ENCODE data around the gene ZBTB45.

The ZBTB45 gene

GRCh38 chr19:58560921-58561320 lies 41.3 kb upstream of the ZBTB45 start:
- no peak for DNase-seq (ENCODE audit: low read depth, low spot score)

GRCh38 chr19:58560007-58560887 lies 40.6 kb upstream of the ZBTB45 start:
- H3K4me3 ChIP-seq = peak overlapping the region; percentile 93
- DNase-seq (ENCODE audit: low read depth, low spot score) = no peak
- H3K27ac ChIP-seq = peak overlapping the region; percentile 97
- H3K9me3 ChIP-seq (ENCODE audit: low read depth, low read length) = no peaks in the 10 kb centered on the region
- peak overlapping the region; percentile 99 for H3K9ac ChIP-seq (ENCODE audit: insufficient read length)
- no peak for TF ChIP-seq FOXP2 (optimal IDR thresholded peaks at IDR 0.05; ENCODE audit: control extremely low read depth, extremely low read length, insufficient read depth)
- H3K36me3 ChIP-seq (ENCODE audit: insufficient read depth, low read length) = peaks cover 17% of the 10 kb centered on the region

More at GRCh38 chr19:58560921-58561320, 41.3 kb upstream of the ZBTB45 start:
- no peaks in the 10 kb centered on the region for H3K9me3 ChIP-seq (ENCODE audit: low read depth, low read length)
- H3K4me3 ChIP-seq = no peak overlapping the region
- H3K27ac ChIP-seq = no peak overlapping the region
- H3K9ac ChIP-seq (ENCODE audit: insufficient read length) = no peak overlapping the region
- peaks cover 11% of the 10 kb centered on the region for H3K36me3 ChIP-seq (ENCODE audit: insufficient read depth, low read length)
- TF ChIP-seq EZH2 (IDR thresholded peaks at IDR 0.05) (no peak), FOXP2 (optimal IDR thresholded peaks at IDR 0.05; ENCODE audit: control extremely low read depth, extremely low read length, insufficient read depth) (no peak), POLR2AphosphoS5 (IDR thresholded peaks at IDR 0.05; ENCODE audit: borderline replicate concordance, low read depth, low read length) (0 out of 2 replicates have a peak, but pooled peaks have one; percentile 17)

GRCh38 chr19:58559275-58560006 lies 39.8 kb upstream of the ZBTB45 start:
- TF ChIP-seq FOXP2 (optimal IDR thresholded peaks at IDR 0.05; ENCODE audit: control extremely low read depth, extremely low read length, insufficient read depth) (no peak), POLR2AphosphoS5 (IDR thresholded peaks at IDR 0.05; ENCODE audit: borderline replicate concordance, low read depth, low read length) (peak; percentile 85), EZH2 (IDR thresholded peaks at IDR 0.05) (no peak)
- H3K9ac ChIP-seq (ENCODE audit: insufficient read length) = peak overlapping the region; percentile 99
- H3K27ac ChIP-seq = peak overlapping the region; percentile 97
- peak overlapping the region; percentile 93 for H3K4me3 ChIP-seq
- H3K36me3 ChIP-seq (ENCODE audit: insufficient read depth, low read length) = peaks cover 17% of the 10 kb centered on the region
- DNase-seq (ENCODE audit: low read depth, low spot score) = no peak
- H3K9me3 ChIP-seq (ENCODE audit: low read depth, low read length) = no peaks in the 10 kb centered on the region

GRCh38 chr19:58558623-58559274 lies 39.1 kb upstream of the ZBTB45 start:
- peak; percentile 90 for DNase-seq (ENCODE audit: low read depth, low spot score)
- peak overlapping the region; percentile 99 for H3K9ac ChIP-seq (ENCODE audit: insufficient read length)
- peak overlapping the region; percentile 93 for H3K4me3 ChIP-seq
- peak overlapping the region; percentile 99 for H3K27ac ChIP-seq
- TF ChIP-seq EZH2 (IDR thresholded peaks at IDR 0.05) (no peak), POLR2AphosphoS5 (IDR thresholded peaks at IDR 0.05; ENCODE audit: borderline replicate concordance, low read depth, low read length) (peak; percentile 79), FOXP2 (optimal IDR thresholded peaks at IDR 0.05; ENCODE audit: control extremely low read depth, extremely low read length, insufficient read depth) (no peak)
- no peaks in the 10 kb centered on the region for H3K9me3 ChIP-seq (ENCODE audit: low read depth, low read length)
- H3K36me3 ChIP-seq (ENCODE audit: insufficient read depth, low read length) = peaks cover 17% of the 10 kb centered on the region

GRCh38 chr19:58558066-58558622 lies 38.5 kb upstream of the ZBTB45 start, which contains the start of gene UBE2M:
Gene UBE2M (minus strand): TSS chr19:58558611. CDS start chr19:58558381, 230 bp downstream.
- peak within 1 kb of the TSS; percentile 99 for H3K27ac ChIP-seq
- peak within 1 kb of the TSS; percentile 93 for H3K4me3 ChIP-seq
- TF ChIP-seq EZH2 (IDR thresholded peaks at IDR 0.05) (no peak), POLR2AphosphoS5 (IDR thresholded peaks at IDR 0.05; ENCODE audit: borderline replicate concordance, low read depth, low read length) (no peak), FOXP2 (optimal IDR thresholded peaks at IDR 0.05; ENCODE audit: control extremely low read depth, extremely low read length, insufficient read depth) (no peak)
- peaks cover 17% of the 10 kb centered on the region for H3K36me3 ChIP-seq (ENCODE audit: insufficient read depth, low read length)
- H3K9me3 ChIP-seq (ENCODE audit: low read depth, low read length) = no peaks in the 10 kb centered on the region
- H3K9ac ChIP-seq (ENCODE audit: insufficient read length) = peak within 1 kb of the TSS; percentile 99
- no peak for DNase-seq (ENCODE audit: low read depth, low spot score)

GRCh38 chr19:58557221-58558065 lies 37.8 kb upstream of the ZBTB45 start:
- no peak for DNase-seq (ENCODE audit: low read depth, low spot score)
- Histone ChIP-seq H3K4me3 (peak overlapping the region; percentile 93), H3K36me3 (ENCODE audit: insufficient read depth, low read length) (peaks cover 17% of the 10 kb centered on the region), H3K27ac (peak overlapping the region; percentile 71), H3K9ac (ENCODE audit: insufficient read length) (peak overlapping the region; percentile 98), H3K9me3 (ENCODE audit: low read depth, low read length) (no peaks in the 10 kb centered on the region)
- no peak for TF ChIP-seq FOXP2 (optimal IDR thresholded peaks at IDR 0.05; ENCODE audit: control extremely low read depth, extremely low read length, insufficient read depth)
- TF ChIP-seq EZH2 (IDR thresholded peaks at IDR 0.05) = no peak
- no peak for TF ChIP-seq POLR2AphosphoS5 (IDR thresholded peaks at IDR 0.05; ENCODE audit: borderline replicate concordance, low read depth, low read length)

GRCh38 chr19:58556622-58557220 lies 37.1 kb upstream of the ZBTB45 start:
- Histone ChIP-seq H3K36me3 (ENCODE audit: insufficient read depth, low read length) (peaks cover 24% of the 10 kb centered on the region), H3K4me3 (peak overlapping the region; percentile 93), H3K9me3 (ENCODE audit: low read depth, low read length) (no peaks in the 10 kb centered on the region), H3K9ac (ENCODE audit: insufficient read length) (peak overlapping the region; percentile 98), H3K27ac (peak overlapping the region; percentile 39; the same call in 1 of the 2 replicates)
- DNase-seq (ENCODE audit: low read depth, low spot score) = no peak
- TF ChIP-seq FOXP2 (optimal IDR thresholded peaks at IDR 0.05; ENCODE audit: control extremely low read depth, extremely low read length, insufficient read depth) = no peak
- TF ChIP-seq POLR2AphosphoS5 (IDR thresholded peaks at IDR 0.05; ENCODE audit: borderline replicate concordance, low read depth, low read length) = no peak
- no peak for TF ChIP-seq EZH2 (IDR thresholded peaks at IDR 0.05)

Data from SK-N-MC (cell line).